Measurements from ENCODE around the gene CLRN2. TPM values are rescaled to one million over a fixed set of nuclear protein-coding genes. Genes with fewer than 3 reads are reported as not detected.

The CLRN2 gene
- total RNA-seq, 1 experiment from 2014 or later: not detected

- H3K9ac ChIP-seq (ENCODE audit: extremely low read depth, insufficient read length, low read length): no peak overlapping the region
- Mint-ChIP-seq H3K4me3 (no peak overlapping the region), H3K27ac (no peak overlapping the region), H3K9me3 (no peaks in the 10 kb centered on the region), H3K27me3 (ENCODE audit: low read depth) (no peaks in the 10 kb centered on the region), H3K36me3 (ENCODE audit: insufficient read depth in 1 of 3, low read depth in 3 of 3) (peaks cover 3 to 28% (median 7%) of the 10 kb centered on the region in 3 experiments; a peak in 5 of 7 replicates), H3K4me1 (peaks cover 11 to 16% of the 10 kb centered on the region in 2 experiments)
- no peak overlapping the region for H2BK20ac ChIP-seq (ENCODE audit: low read depth, low read length, poor library complexity, severe bottlenecking)
- no peaks in the 10 kb centered on the region for H3K4me1 ChIP-seq (ENCODE audit: insufficient read depth, low read length)
- H2BK12ac ChIP-seq (ENCODE audit: insufficient read length, low read depth, low read length): no peak overlapping the region
- H2AK5ac ChIP-seq (ENCODE audit: insufficient read length, low read length): no peak overlapping the region
- no peaks in the 10 kb centered on the region for H3K23me2 ChIP-seq (ENCODE audit: insufficient read length, low read depth, low read length, poor library complexity, severe bottlenecking)
- peaks cover 2% of the 10 kb centered on the region for H4K20me1 ChIP-seq (ENCODE audit: control insufficient read depth, insufficient read depth, insufficient read length)
- no peak overlapping the region for H3K23ac ChIP-seq (ENCODE audit: insufficient read length, low read depth, low read length)
- no peak overlapping the region for H4K91ac ChIP-seq (ENCODE audit: insufficient read length, low read depth, low read length)
- no peak overlapping the region for H3K4me2 ChIP-seq (ENCODE audit: insufficient read depth, insufficient read length, low read length)
- no peaks in the 10 kb centered on the region for H3K9me3 ChIP-seq (ENCODE audit: control insufficient read depth, low read depth, low read length)
- H3K27ac ChIP-seq (ENCODE audit: insufficient read length, low read depth, low read length): no peak overlapping the region
- no peaks in the 10 kb centered on the region for H3K79me1 ChIP-seq (ENCODE audit: insufficient read depth, low read depth, low read length, poor library complexity, severe bottlenecking)
- no peak overlapping the region for H3K56ac ChIP-seq (ENCODE audit: insufficient read length, low read depth, low read length)
- TF ChIP-seq CTCF (conservative IDR thresholded peaks at IDR 0.05): no peak
- H3K27me3 ChIP-seq (ENCODE audit: insufficient read depth, low read length): no peaks in the 10 kb centered on the region
- H3K14ac ChIP-seq (ENCODE audit: insufficient read depth, low read length): no peak overlapping the region
- H2BK5ac ChIP-seq (ENCODE audit: insufficient read length, low read length): no peak overlapping the region
- DNase-seq: no peak
- H2BK15ac ChIP-seq (ENCODE audit: low read depth, low read length): no peak overlapping the region
- H3K18ac ChIP-seq (ENCODE audit: insufficient read length, low read depth, low read length): no peak overlapping the region
- no peak overlapping the region for H2AFZ ChIP-seq (ENCODE audit: low read length)
- H3K79me2 ChIP-seq (ENCODE audit: insufficient read depth, low read length): no peaks in the 10 kb centered on the region
- no CpG with 5 or more reads among the region's 7 CpGs for WGBS (ENCODE audit: extremely low coverage, insufficient read length, low lambda C conversion rate)
- no peak overlapping the region for H3T11ph ChIP-seq (ENCODE audit: low read length)
- H3K4ac ChIP-seq (ENCODE audit: low read depth, low read length): no peak overlapping the region
- H4K5ac ChIP-seq (ENCODE audit: insufficient read length, low read depth, low read length): no peak overlapping the region
- H4K8ac ChIP-seq (replicated peaks; ENCODE audit: insufficient read length, low read depth, low read length): no peak overlapping the region
- no peak overlapping the region for H2BK120ac ChIP-seq (ENCODE audit: low read depth, low read length, poor library complexity, severe bottlenecking)
These were observed 17.0 kb upstream of the CLRN2 start for GRCh38 chr4:17497890-17498523.

All from H9 (cell line).